GM12878 (cell line): Measurements from ENCODE around the gene GPR62. TPM values are rescaled to one million over a fixed set of nuclear protein-coding genes. Genes with fewer than 3 reads are reported as not detected.
A peak's percentile ranks its signal among the peaks of the same experiment; 100 is the strongest.
"Not testable (repeated sequence)": the region's sequence is repeated elsewhere in the genome, so short reads cannot be mapped to it uniquely, and the experiment has no call there.

ENCODE experiments used
- ATAC-seq: fragments of 200-7000 bp; cut with Tn5 transposase; 3 replicates; pipeline ENCODE4 v1.9.1; 2020; ENCODE audit warnings: mild to moderate bottlenecking, moderate library complexity
- BruUV-seq: library from RNA; stranded (reverse); fragments of 400-500 nt; replicated peaks from 2 replicates; lab custom pipeline; 2021; lab: Mats Ljungman, UMichigan
- CTCF ChIA-PET: fragments of 300-600 bp; sonication (Branson Sonifier 250); formaldehyde crosslinking; extraction: SDS; loops from one replicate; lab custom pipeline; 2021; ENCODE audit warnings: inconsistent platforms; lab: Yijun Ruan, JAX
- POLR2A ChIA-PET: fragments of 350-600 bp; formaldehyde crosslinking; extraction: SDS; loops from one replicate; lab custom pipeline; 2021; ENCODE audit warnings: inconsistent platforms; lab: Charles Lee
- RAD21 ChIA-PET: fragments of 300-600 bp; sonication (Branson Sonifier 250); formaldehyde crosslinking; loops from one replicate; lab custom pipeline; 2023; ENCODE audit warnings: antibody characterized with exemption; ENCODE audit not compliant: unreplicated experiment; lab: Charles Lee
- SMC1A ChIA-PET: fragments of 300-600 bp; sonication (Branson Sonifier 250); formaldehyde crosslinking; loops from one replicate; lab custom pipeline; 2023; ENCODE audit not compliant: unreplicated experiment, uncharacterized antibody; lab: Charles Lee
- DNase-seq: peaks from one replicate; pipeline ENCODE4 v3.0.0-alpha.2; 2011; ENCODE audit warnings: low read depth, low spot score
- FAIRE-seq: peaks from 3 replicates; lab custom pipeline; 2011; peaks lifted over from hg19 to GRCh38; lab: Jason Lieb, UNC
- H2AFZ ChIP-seq: 2 replicates; pipeline ENCODE4 v1.6.0; 2011; ENCODE audit warnings: low read depth, low read length, control low read depth; ENCODE audit not compliant: control insufficient read depth
- H3K27ac ChIP-seq: 2 replicates; pipeline ENCODE4 v1.5.1; 2011; ENCODE audit warnings: control low read depth; ENCODE audit not compliant: control insufficient read depth, insufficient read depth
- H3K27me3 ChIP-seq, 2 experiments: replicated peaks in 1 of 2; 2 replicates each; pipeline versions ENCODE4 v1.6.0 to v1.6.1; 2011; ENCODE audit warnings: low read length in 1 of 2; ENCODE audit not compliant: control insufficient read depth in 2 of 2, insufficient read depth in 2 of 2
- H3K36me3 ChIP-seq, 2 experiments: 2 replicates each; pipeline ENCODE4 v1.5.1; 2011; ENCODE audit warnings: low read length in 1 of 2; ENCODE audit not compliant: control insufficient read depth in 2 of 2, insufficient read depth in 2 of 2
- H3K4me1 ChIP-seq: 2 replicates; pipeline ENCODE4 v1.6.1; 2011; ENCODE audit warnings: mild to moderate bottlenecking, low read length, moderate library complexity, mixed read lengths; ENCODE audit not compliant: control insufficient read depth, insufficient read depth
- H3K4me2 ChIP-seq: 2 replicates; pipeline ENCODE4 v1.6.0; 2011; ENCODE audit warnings: control low read depth; ENCODE audit not compliant: control insufficient read depth, insufficient read depth
- H3K4me3 ChIP-seq: fragments of 200-600 bp; sonication (generic); 2 replicates; pipeline ENCODE4 v1.5.1; 2016
- H3K79me2 ChIP-seq: 2 replicates; pipeline ENCODE4 v1.6.0; 2011; ENCODE audit warnings: low read length; ENCODE audit not compliant: control insufficient read depth, insufficient read depth
- H3K9ac ChIP-seq: 2 replicates; pipeline ENCODE4 v1.8.0; 2011; ENCODE audit warnings: low read length, control low read depth, mixed read lengths; ENCODE audit not compliant: control insufficient read depth, insufficient read depth
- H3K9me3 ChIP-seq: replicated peaks from 3 replicates; pipeline ENCODE4 v1.5.1; 2011; ENCODE audit warnings: mild to moderate bottlenecking, low read length; ENCODE audit not compliant: control insufficient read depth, insufficient read depth
- H4K20me1 ChIP-seq: 2 replicates; pipeline ENCODE4 v1.6.0; 2011; ENCODE audit not compliant: control insufficient read depth, insufficient read depth
- ASH2L ChIP-seq: fragments of 300-600, 200-600 bp; sonication (generic); IDR thresholded peaks from 2 replicates; pipeline ENCODE4 v1.6.1; 2017; ENCODE audit warnings: low read depth, mild to moderate bottlenecking, borderline replicate concordance
- CHD1 ChIP-seq: IDR thresholded peaks from 2 replicates; pipeline ENCODE4 v1.6.1; 2012; ENCODE audit warnings: low read depth, low read length, improper control_type of control experiment
- CHD2 ChIP-seq: IDR thresholded peaks from 2 replicates; pipeline ENCODE4 v1.6.1; 2011; ENCODE audit warnings: low read depth, low read length, improper control_type of control experiment, borderline replicate concordance
- NFIC ChIP-seq: IDR thresholded peaks from 2 replicates; pipeline ENCODE4 v1.6.1; 2012; ENCODE audit warnings: low read depth, mild to moderate bottlenecking, inconsistent platforms, low read length, moderate library complexity
- POLR2A ChIP-seq: IDR thresholded peaks from 2 replicates; pipeline ENCODE4 v1.6.1; 2011; ENCODE audit warnings: low read depth, mild to moderate bottlenecking, low read length
- POU2F2 ChIP-seq: IDR thresholded peaks from 3 replicates; pipeline ENCODE4 v1.6.1; 2011; ENCODE audit warnings: low read depth, mild to moderate bottlenecking, low read length, borderline replicate concordance
- TARDBP ChIP-seq: IDR thresholded peaks from 2 replicates; pipeline ENCODE4 v1.6.1; 2016; ENCODE audit warnings: borderline replicate concordance
- YBX1 ChIP-seq: fragments of 450-650 bp; IDR thresholded peaks from 2 replicates; pipeline ENCODE4 v1.6.1; 2016; ENCODE audit warnings: antibody characterized with exemption
- ZNF217 ChIP-seq: fragments of 450-650 bp; IDR thresholded peaks from 2 replicates; pipeline ENCODE4 v1.6.1; 2017; ENCODE audit warnings: antibody characterized with exemption, mild to moderate bottlenecking
- ZNF622 ChIP-seq: fragments of 450-650 bp; IDR thresholded peaks from 2 replicates; pipeline ENCODE4 v1.6.1; 2017; ENCODE audit warnings: mild to moderate bottlenecking, inconsistent platforms
- WGBS: methylation state at CpG from one replicate; pipeline ENCODE4 v1.1.6; 2016; ENCODE audit warnings: low lambda C conversion rate; ENCODE audit not compliant: insufficient replicate concordance, insufficient coverage; ENCODE audit errors: missing lambda C conversion rate; 5-methylcytosine and 5-hydroxymethylcytosine counted together
- in situ Hi-C: fragments of 300-500 bp; cut with MboI; formaldehyde crosslinking; loops from 9 replicates; pipeline ENCODE4 v1.14.3; 2018; ENCODE audit warnings: mixed read lengths
- intact Hi-C: fragments of 100-400 bp; cut with micrococcal nuclease; formaldehyde crosslinking; loops from one replicate; pipeline ENCODE4 v1.14.2; 2022; ENCODE audit not compliant: unreplicated experiment
- polyA plus RNA-seq, 11 experiments: library from polyadenylated mRNA; depleted of rRNA in 4 of 11; unstranded in 6 of 11; stranded (reverse) in 5 of 11; fragments of >200 nt; fragmentation: Nextera tagmentation in 4 of 11; fragmentation: Illumina TruSeq in 1 of 11; extraction: Ambion mirVana in 4 of 11; extraction: Trizol in 1 of 11; gene quantifications; 1 replicate in 1 of 11; 2 replicates in 10 of 11; pipeline versions ENCODE4 v1.2.1 to v1.2.3, GENCODE V29; 2011 to 2016; ENCODE audit warnings: inconsistent platforms in 2 of 11, missing spikeins in 2 of 11, low read depth in 1 of 11
- total RNA-seq, 4 experiments: library from RNA; depleted of rRNA in 3 of 4; stranded (reverse); fragments of >200 nt in 3 of 4; fragmentation: Illumina TruSeq in 1 of 4; extraction: Trizol in 1 of 4; gene quantifications; 2 replicates each; pipeline versions ENCODE4 v1.2.1 to v1.2.3, GENCODE V29; 2013 to 2021
- TF ChIP-seq, protein P1 (sequence below): IDR thresholded peaks from 2 replicates; pipeline ENCODE4 v1.6.1; 2011; ENCODE audit warnings: borderline replicate concordance, low read depth, mild to moderate bottlenecking, moderate library complexity, low read length; ENCODE audit not compliant: insufficient read depth, poor library complexity, severe bottlenecking
- TF ChIP-seq, protein P2 (sequence below), 3 experiments: IDR thresholded peaks in 2 of 3; conservative IDR thresholded peaks in 1 of 3; 2 replicates each; pipeline ENCODE4 v1.5.1; 2011; ENCODE audit warnings: low read depth in 3 of 3, low read length in 3 of 3, mild to moderate bottlenecking in 3 of 3, control low read depth in 2 of 3, moderate library complexity in 2 of 3, inconsistent platforms in 1 of 3, mixed read lengths in 1 of 3; ENCODE audit not compliant: control insufficient read depth in 2 of 3, insufficient read depth in 1 of 3; ENCODE audit errors: extremely low read depth in 1 of 3

Gene GPR62
- total and polyA plus RNA-seq, 10 of the 15 experiments (the other 5 are each of a cell fraction or from before 2014, with no cell fraction given), result not detected

DNA sequence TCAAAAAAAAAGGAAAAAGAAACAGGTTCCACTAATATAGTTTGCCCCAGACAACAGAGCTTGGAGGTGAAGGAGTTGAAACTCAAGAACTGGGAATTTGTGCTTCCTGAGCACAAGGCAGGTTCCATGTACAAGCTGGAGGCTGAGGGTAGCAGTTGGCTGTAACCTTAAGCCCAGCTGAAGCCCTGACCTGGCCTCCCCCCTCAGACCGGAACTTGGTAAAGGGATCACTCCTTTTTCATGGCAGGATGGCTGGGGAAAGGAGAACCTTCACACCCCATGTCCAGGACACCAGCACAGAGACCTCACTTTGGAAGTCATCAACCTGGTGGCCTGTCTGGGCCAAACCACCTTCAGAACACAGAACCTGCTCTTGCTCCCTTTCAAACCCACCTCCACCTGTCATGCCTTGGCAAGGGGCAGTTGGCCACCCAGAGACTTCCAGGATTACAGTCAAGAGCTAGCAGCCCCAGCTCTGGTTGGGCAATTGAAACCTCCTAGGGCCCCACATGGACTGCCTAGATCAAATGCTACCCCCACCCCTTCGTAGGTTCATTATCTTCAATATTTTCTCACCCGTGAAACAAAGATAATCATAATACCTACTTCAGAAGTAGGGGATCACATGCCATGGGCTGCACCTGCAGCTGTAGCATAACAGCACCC lies 37.0 kb downstream of the GPR62 start (continued):
- TF ChIP-seq ZNF622 (no peak), ZNF217 (no peak), CHD2 (no peak), TARDBP (no peak), NFIC (no peak), POU2F2 (0 out of 3 replicates have a peak, but pooled peaks have one; percentile 41), YBX1 (no peak), POLR2A (peak; percentile 71), ASH2L (no peak), CHD1 (no peak)
- TF ChIP-seq, protein P1, sequence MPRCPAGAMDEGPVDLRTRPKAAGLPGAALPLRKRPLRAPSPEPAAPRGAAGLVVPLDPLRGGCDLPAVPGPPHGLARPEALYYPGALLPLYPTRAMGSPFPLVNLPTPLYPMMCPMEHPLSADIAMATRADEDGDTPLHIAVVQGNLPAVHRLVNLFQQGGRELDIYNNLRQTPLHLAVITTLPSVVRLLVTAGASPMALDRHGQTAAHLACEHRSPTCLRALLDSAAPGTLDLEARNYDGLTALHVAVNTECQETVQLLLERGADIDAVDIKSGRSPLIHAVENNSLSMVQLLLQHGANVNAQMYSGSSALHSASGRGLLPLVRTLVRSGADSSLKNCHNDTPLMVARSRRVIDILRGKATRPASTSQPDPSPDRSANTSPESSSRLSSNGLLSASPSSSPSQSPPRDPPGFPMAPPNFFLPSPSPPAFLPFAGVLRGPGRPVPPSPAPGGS, result peak; percentile 45
- TF ChIP-seq, protein P2, sequence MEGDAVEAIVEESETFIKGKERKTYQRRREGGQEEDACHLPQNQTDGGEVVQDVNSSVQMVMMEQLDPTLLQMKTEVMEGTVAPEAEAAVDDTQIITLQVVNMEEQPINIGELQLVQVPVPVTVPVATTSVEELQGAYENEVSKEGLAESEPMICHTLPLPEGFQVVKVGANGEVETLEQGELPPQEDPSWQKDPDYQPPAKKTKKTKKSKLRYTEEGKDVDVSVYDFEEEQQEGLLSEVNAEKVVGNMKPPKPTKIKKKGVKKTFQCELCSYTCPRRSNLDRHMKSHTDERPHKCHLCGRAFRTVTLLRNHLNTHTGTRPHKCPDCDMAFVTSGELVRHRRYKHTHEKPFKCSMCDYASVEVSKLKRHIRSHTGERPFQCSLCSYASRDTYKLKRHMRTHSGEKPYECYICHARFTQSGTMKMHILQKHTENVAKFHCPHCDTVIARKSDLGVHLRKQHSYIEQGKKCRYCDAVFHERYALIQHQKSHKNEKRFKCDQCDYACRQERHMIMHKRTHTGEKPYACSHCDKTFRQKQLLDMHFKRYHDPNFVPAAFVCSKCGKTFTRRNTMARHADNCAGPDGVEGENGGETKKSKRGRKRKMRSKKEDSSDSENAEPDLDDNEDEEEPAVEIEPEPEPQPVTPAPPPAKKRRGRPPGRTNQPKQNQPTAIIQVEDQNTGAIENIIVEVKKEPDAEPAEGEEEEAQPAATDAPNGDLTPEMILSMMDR (IDR thresholded peaks at IDR 0.05 in 2 of 3, conservative IDR thresholded peaks at IDR 0.05 in 1 of 3; ENCODE audit: control insufficient read depth in 2 of 3, extremely low read depth in 1 of 3, insufficient read depth in 1 of 3, low read depth in 3 of 3, low read length in 3 of 3), result no peak

DNA sequence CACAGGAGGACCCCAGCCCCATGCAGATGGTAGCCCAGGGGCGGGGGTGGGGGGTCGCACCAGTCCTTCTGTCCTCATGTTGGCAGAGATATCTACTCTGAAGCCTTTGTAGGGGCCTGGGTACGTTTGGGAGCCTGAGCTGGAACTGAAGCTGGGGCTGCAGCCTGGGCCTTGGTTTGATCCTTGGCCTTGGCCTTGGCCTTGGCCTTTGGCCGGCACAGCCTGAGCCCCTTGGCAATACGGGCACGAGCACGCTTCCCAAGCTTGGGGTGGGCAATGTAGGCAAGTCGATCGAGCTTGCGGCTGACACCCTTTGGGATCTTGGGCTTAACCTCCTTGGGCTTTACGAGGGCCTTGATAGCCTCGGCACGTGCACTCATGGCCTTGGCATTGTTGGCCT lies 38.5 kb downstream of the GPR62 start:
- peak overlapping the region; percentile 99; the same call in 1 of the 2 replicates for H3K4me3 ChIP-seq
- H3K79me2 ChIP-seq, result peaks cover 33% of the 10 kb centered on the region
- H3K4me1 ChIP-seq, intact Hi-C loops, H3K4me2 ChIP-seq, H3K9me3 ChIP-seq, in situ Hi-C loops, H2AFZ ChIP-seq, H3K27ac ChIP-seq, FAIRE-seq, H3K27me3 ChIP-seq, ATAC-seq, DNase-seq, RAD21 ChIA-PET, H4K20me1 ChIP-seq: not testable (repeated sequence)
- POLR2A ChIA-PET, result interaction anchor here (1.5 to 2.6 kb wide), 2 partner anchors 11 to 51 kb away, joined by 9 to 14 read pairs; partner anchors contain the start of genes PARP3 and RRP9
- SMC1A ChIA-PET, result interaction anchor here (3.0 kb wide), 1 partner anchor 9 kb away, joined by 12 read pairs; no protein-coding TSS in a partner anchor
- CTCF ChIA-PET, result interaction anchor here (1.0 to 2.7 kb wide), 2 partner anchors 20 to 51 kb away, joined by 4 to 13 read pairs; partner anchors contain the start of gene ABHD14B
- 91% methylated on average over 11 of the region's 13 CpGs for WGBS
- peaks cover 14 to 16% of the 10 kb centered on the region in 2 experiments for H3K36me3 ChIP-seq
- TSS peak; percentile 84 for BruUV-seq
- H3K9ac ChIP-seq, result peak overlapping the region; percentile 35; the same call in 1 of the 2 replicates
